Measurements from ENCODE around the gene CSTF3.
"Not testable (repeated sequence)": the region's sequence is repeated elsewhere in the genome, so short reads cannot be mapped to it uniquely, and the experiment has no call there.

Gene CSTF3

GRCh38 chr11:33048701-33049100, 112.6 kb downstream of the CSTF3 start:
- H3K9ac ChIP-seq (ENCODE audit: low read length in 5 of 5); H3K4me1 ChIP-seq (ENCODE audit: control insufficient read depth in 5 of 5, insufficient read depth in 5 of 5, low read length in 5 of 5); H3K9me3 ChIP-seq (ENCODE audit: control insufficient read depth in 5 of 5, low read length in 5 of 5); H3K4me3 ChIP-seq (ENCODE audit: low read depth in 1 of 5, low read length in 5 of 5); H3K27me3 ChIP-seq (ENCODE audit: control insufficient read depth in 5 of 5, insufficient read depth in 4 of 5, low read length in 5 of 5); H3K27ac ChIP-seq (ENCODE audit: low read depth, low read length): not testable (repeated sequence)
- peaks cover 3 to 29% (median 8%) of the 10 kb centered on the region in 5 donors for H3K36me3 ChIP-seq (ENCODE audit: control insufficient read depth in 5 of 5, insufficient read depth in 5 of 5, low read length in 5 of 5)

- H3K9ac ChIP-seq (ENCODE audit: low read length in 5 of 5): no peak overlapping the region
Observed at GRCh38 chr11:33045551-33046255, 115.6 kb downstream of the CSTF3 start.

GRCh38 chr11:33044285-33044756, 117.0 kb downstream of the CSTF3 start:
- peaks cover 2 to 26% (median 14%) of the 10 kb centered on the region in 5 donors for H3K4me1 ChIP-seq (ENCODE audit: control insufficient read depth in 5 of 5, insufficient read depth in 5 of 5, low read length in 5 of 5)
- H3K9me3 ChIP-seq (ENCODE audit: control insufficient read depth in 5 of 5, low read length in 5 of 5): no peaks in the 10 kb centered on the region
- peaks cover 4 to 31% (median 8%) of the 10 kb centered on the region in 5 donors for H3K36me3 ChIP-seq (ENCODE audit: control insufficient read depth in 5 of 5, insufficient read depth in 5 of 5, low read length in 5 of 5)
- H3K4me3 ChIP-seq (ENCODE audit: low read depth in 1 of 5, low read length in 5 of 5): no peak overlapping the region
- no peak overlapping the region for H3K27ac ChIP-seq (ENCODE audit: low read depth, low read length)
- no peaks in the 10 kb centered on the region for H3K27me3 ChIP-seq (ENCODE audit: control insufficient read depth in 5 of 5, insufficient read depth in 4 of 5, low read length in 5 of 5)
- no peak overlapping the region for H3K9ac ChIP-seq (ENCODE audit: low read length in 5 of 5)

More at GRCh38 chr11:33045551-33046255, 115.6 kb downstream of the CSTF3 start:
- H3K4me3 ChIP-seq (ENCODE audit: low read depth in 1 of 5, low read length in 5 of 5): no peak overlapping the region
- H3K4me1 ChIP-seq (ENCODE audit: control insufficient read depth in 5 of 5, insufficient read depth in 5 of 5, low read length in 5 of 5): peaks cover 0 to 16% (median 6%) of the 10 kb centered on the region in 5 donors
- no peak overlapping the region for H3K27ac ChIP-seq (ENCODE audit: low read depth, low read length)
- H3K36me3 ChIP-seq (ENCODE audit: control insufficient read depth in 5 of 5, insufficient read depth in 5 of 5, low read length in 5 of 5): peaks cover 4 to 31% (median 8%) of the 10 kb centered on the region in 5 donors
- H3K9me3 ChIP-seq (ENCODE audit: control insufficient read depth in 5 of 5, low read length in 5 of 5): no peaks in the 10 kb centered on the region
- H3K27me3 ChIP-seq (ENCODE audit: control insufficient read depth in 5 of 5, insufficient read depth in 4 of 5, low read length in 5 of 5): no peaks in the 10 kb centered on the region

- Histone ChIP-seq H3K9me3 (ENCODE audit: control insufficient read depth in 5 of 5, low read length in 5 of 5) (no peaks in the 10 kb centered on the region), H3K9ac (ENCODE audit: low read length in 5 of 5) (no peak overlapping the region), H3K4me1 (ENCODE audit: control insufficient read depth in 5 of 5, insufficient read depth in 5 of 5, low read length in 5 of 5) (peaks cover 2 to 26% (median 14%) of the 10 kb centered on the region in 5 donors), H3K4me3 (ENCODE audit: low read depth in 1 of 5, low read length in 5 of 5) (no peak overlapping the region), H3K36me3 (ENCODE audit: control insufficient read depth in 5 of 5, insufficient read depth in 5 of 5, low read length in 5 of 5) (peaks cover 4 to 31% (median 8%) of the 10 kb centered on the region in 5 donors), H3K27ac (ENCODE audit: low read depth, low read length) (no peak overlapping the region), H3K27me3 (ENCODE audit: control insufficient read depth in 5 of 5, insufficient read depth in 4 of 5, low read length in 5 of 5) (no peaks in the 10 kb centered on the region)
Observed at GRCh38 chr11:33043221-33043830, 118.0 kb downstream of the CSTF3 start.

GRCh38 chr11:33040862-33041453, 120.3 kb downstream of the CSTF3 start:
- H3K27me3 ChIP-seq (ENCODE audit: control insufficient read depth in 5 of 5, insufficient read depth in 4 of 5, low read length in 5 of 5): no peaks in the 10 kb centered on the region
- peak overlapping the region; percentile 96 for H3K27ac ChIP-seq (ENCODE audit: low read depth, low read length)
- peak overlapping the region in 1 of 5 donors; percentile 96 for H3K9ac ChIP-seq (ENCODE audit: low read length in 5 of 5)
- H3K36me3 ChIP-seq (ENCODE audit: control insufficient read depth in 5 of 5, insufficient read depth in 5 of 5, low read length in 5 of 5): peaks cover 0 to 21% (median 5%) of the 10 kb centered on the region in 5 donors
- peak overlapping the region in 4 of 5 donors; percentile 7 to 96 (median 92) for H3K4me3 ChIP-seq (ENCODE audit: low read depth in 1 of 5, low read length in 5 of 5)
- no peaks in the 10 kb centered on the region for H3K9me3 ChIP-seq (ENCODE audit: control insufficient read depth in 5 of 5, low read length in 5 of 5)
- H3K4me1 ChIP-seq (ENCODE audit: control insufficient read depth in 5 of 5, insufficient read depth in 5 of 5, low read length in 5 of 5): peaks cover 2 to 20% (median 14%) of the 10 kb centered on the region in 5 donors

- Histone ChIP-seq H3K27ac (ENCODE audit: low read depth, low read length) (peak overlapping the region; percentile 96), H3K36me3 (ENCODE audit: control insufficient read depth in 5 of 5, insufficient read depth in 5 of 5, low read length in 5 of 5) (peaks cover 0 to 16% (median 5%) of the 10 kb centered on the region in 5 donors), H3K9ac (ENCODE audit: low read length in 5 of 5) (peak overlapping the region; percentile 3 to 96 (median 90)), H3K4me3 (ENCODE audit: low read depth in 1 of 5, low read length in 5 of 5) (peak overlapping the region; percentile 86 to 96 (median 90)), H3K27me3 (ENCODE audit: control insufficient read depth in 5 of 5, insufficient read depth in 4 of 5, low read length in 5 of 5) (no peaks in the 10 kb centered on the region), H3K9me3 (ENCODE audit: control insufficient read depth in 5 of 5, low read length in 5 of 5) (no peaks in the 10 kb centered on the region), H3K4me1 (ENCODE audit: control insufficient read depth in 5 of 5, insufficient read depth in 5 of 5, low read length in 5 of 5) (peaks cover 2 to 16% (median 11%) of the 10 kb centered on the region in 5 donors)
Observed at GRCh38 chr11:33040033-33040861, 121.0 kb downstream of the CSTF3 start.

GRCh38 chr11:33039274-33040032, 121.8 kb downstream of the CSTF3 start, which contains the start of gene TCP11L1:
Gene TCP11L1, plus strand, starts transcription at chr11:33039572. Its CDS starts 4,202 bp downstream, at chr11:33043774.
- peak within 1 kb of the TSS; percentile 86 to 96 (median 90) for H3K4me3 ChIP-seq (ENCODE audit: low read depth in 1 of 5, low read length in 5 of 5)
- peaks cover 2 to 16% (median 11%) of the 10 kb centered on the region in 5 donors for H3K4me1 ChIP-seq (ENCODE audit: control insufficient read depth in 5 of 5, insufficient read depth in 5 of 5, low read length in 5 of 5)
- H3K9me3 ChIP-seq (ENCODE audit: control insufficient read depth in 5 of 5, low read length in 5 of 5): no peaks in the 10 kb centered on the region
- H3K27ac ChIP-seq (ENCODE audit: low read depth, low read length): peak within 1 kb of the TSS; percentile 96
- no peaks in the 10 kb centered on the region for H3K27me3 ChIP-seq (ENCODE audit: control insufficient read depth in 5 of 5, insufficient read depth in 4 of 5, low read length in 5 of 5)
- peak within 1 kb of the TSS; percentile 3 to 96 (median 90) for H3K9ac ChIP-seq (ENCODE audit: low read length in 5 of 5)
- peaks cover 0 to 9% (median 4%) of the 10 kb centered on the region in 5 donors for H3K36me3 ChIP-seq (ENCODE audit: control insufficient read depth in 5 of 5, insufficient read depth in 5 of 5, low read length in 5 of 5)

GRCh38 chr11:33035011-33035410, 126.3 kb downstream of the CSTF3 start:
- no peak overlapping the region for H3K4me3 ChIP-seq (ENCODE audit: low read depth in 1 of 5, low read length in 5 of 5)

More at GRCh38 chr11:33035011-33035410, 126.3 kb downstream of the CSTF3 start:
- Histone ChIP-seq H3K27me3 (ENCODE audit: control insufficient read depth in 5 of 5, insufficient read depth in 4 of 5, low read length in 5 of 5) (no peaks in the 10 kb centered on the region), H3K27ac (ENCODE audit: low read depth, low read length) (no peak overlapping the region), H3K9me3 (ENCODE audit: control insufficient read depth in 5 of 5, low read length in 5 of 5) (no peaks in the 10 kb centered on the region), H3K9ac (ENCODE audit: low read length in 5 of 5) (no peak overlapping the region), H3K4me1 (ENCODE audit: control insufficient read depth in 5 of 5, insufficient read depth in 5 of 5, low read length in 5 of 5) (peaks cover 0 to 4% (median 2%) of the 10 kb centered on the region in 5 donors), H3K36me3 (ENCODE audit: control insufficient read depth in 5 of 5, insufficient read depth in 5 of 5, low read length in 5 of 5) (no peaks in the 10 kb centered on the region)

Data from subcutaneous abdominal adipose tissue (tissue), 5 donors.